Activated CD4-positive, alpha-beta T cell treated with anti-CD3 and anti-CD28 coated beads, Interleukin-2, amount 10 ng/mL, durations not matched to agents 7 days and 5 days (primary cell): Measurements from ENCODE around the gene NCAM1. TPM values are rescaled to one million over a fixed set of nuclear protein-coding genes. Genes with fewer than 3 reads are reported as not detected.
"Not testable (repeated sequence)": the region's sequence is repeated elsewhere in the genome, so short reads cannot be mapped to it uniquely, and the experiment has no call there.

Experiments used
- CTCF ChIA-PET: fragments of 350-600 bp; sonication (Branson Sonifier 250); formaldehyde crosslinking; loops from one replicate; lab custom pipeline; 2021; ENCODE audit warnings: antibody characterized with exemption; lab: Charles Lee
- POLR2A ChIA-PET: fragments of 350-600 bp; sonication (Branson Sonifier 250); formaldehyde crosslinking; loops from one replicate; lab custom pipeline; 2021; ENCODE audit warnings: antibody characterized with exemption; lab: Charles Lee
- DNase-seq: peaks from one replicate; pipeline ENCODE4 v3.0.0-alpha.2; 2020
- H3K27ac Mint-ChIP-seq: one replicate; pipeline ENCODE4 v1.8.0; 2021; ENCODE audit warnings: mild to moderate bottlenecking, moderate library complexity, mixed read lengths
- H3K27me3 Mint-ChIP-seq: one replicate; pipeline ENCODE4 v1.8.0; 2021; ENCODE audit warnings: mixed read lengths
- H3K36me3 Mint-ChIP-seq: one replicate; pipeline ENCODE4 v1.8.0; 2021; ENCODE audit warnings: low read depth, mixed read lengths
- H3K4me1 Mint-ChIP-seq: one replicate; pipeline ENCODE4 v1.8.0; 2021; ENCODE audit warnings: mixed read lengths
- H3K4me3 Mint-ChIP-seq: one replicate; pipeline ENCODE4 v1.8.0; 2021; ENCODE audit warnings: mild to moderate bottlenecking, moderate library complexity, mixed read lengths
- H3K9me3 Mint-ChIP-seq: one replicate; pipeline ENCODE4 v1.8.0; 2021; ENCODE audit warnings: mixed read lengths
- total RNA-seq, 2 experiments: library from RNA; stranded (reverse); gene quantifications; one replicate each; pipeline ENCODE4 v1.2.3, GENCODE V29; 2021

NCAM1 gene
- under 1 TPM; 0.15 to 0.42 TPM for total RNA-seq

- Mint-ChIP-seq H3K36me3 (peaks cover 1% of the 10 kb centered on the region), H3K27ac (peak within 1 kb of the TSS; percentile 79), H3K27me3 (peaks cover 68% of the 10 kb centered on the region), H3K9me3 (no peaks in the 10 kb centered on the region), H3K4me1 (peaks cover 12% of the 10 kb centered on the region), H3K4me3 (peak within 1 kb of the TSS; percentile 73)
- peak; percentile 11 for DNase-seq
- ChIA-PET POLR2A (no interaction called here), CTCF (interaction anchor here (0.6 kb wide), 1 partner anchor 121 kb away, joined by 5 read pairs; no protein-coding TSS in a partner anchor)
These were observed at the start of gene NCAM1 for GRCh38 chr11:112961146-112961668. TSS of gene NCAM1 (plus strand) at chr11:112961420.

DNA sequence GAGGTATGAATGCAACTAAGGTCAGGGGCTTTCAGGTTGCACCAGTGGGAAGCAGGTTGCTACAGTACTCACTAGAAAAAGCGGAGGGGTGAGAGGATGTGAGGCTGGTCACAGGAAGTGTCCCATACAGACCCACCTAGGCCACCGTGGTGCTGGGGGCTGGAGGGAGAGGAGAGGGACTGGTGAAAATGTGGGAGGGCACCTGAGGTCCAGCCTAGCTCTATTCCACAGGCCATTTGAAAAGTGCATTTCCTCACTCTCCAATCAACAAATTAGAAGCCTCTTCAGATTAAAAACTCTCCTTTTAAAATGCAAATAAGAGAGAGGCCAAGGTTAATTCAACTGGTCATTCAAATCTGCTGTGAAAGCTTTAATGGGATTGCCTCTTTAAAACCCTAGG lies 38.6 kb upstream of the NCAM1 start:
- POLR2A ChIA-PET: no interaction called here
- H3K36me3 Mint-ChIP-seq: no peaks in the 10 kb centered on the region

DNA sequence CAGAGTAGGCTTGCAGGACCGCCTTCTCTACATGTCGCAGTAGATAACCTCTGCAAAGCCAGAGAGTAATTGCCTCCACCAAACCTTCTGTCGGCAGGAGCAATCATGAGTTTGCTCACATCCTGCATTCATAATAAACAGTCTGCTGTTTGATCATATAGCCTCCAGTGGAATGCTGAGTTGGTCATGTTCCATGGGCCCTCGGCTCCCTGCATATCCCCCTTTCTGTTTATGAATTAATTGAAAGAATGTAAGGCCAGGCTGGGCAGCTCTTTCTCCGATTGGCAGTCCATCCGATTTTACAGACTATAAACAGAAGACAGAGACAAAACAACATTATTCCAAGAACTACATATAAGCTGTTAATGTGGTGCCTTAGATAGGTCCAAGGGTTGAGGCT lies 36.4 kb upstream of the NCAM1 start:
- POLR2A ChIA-PET, H3K4me3 Mint-ChIP-seq, H3K36me3 Mint-ChIP-seq, DNase-seq, H3K4me1 Mint-ChIP-seq, H3K9me3 Mint-ChIP-seq, H3K27me3 Mint-ChIP-seq, CTCF ChIA-PET, H3K27ac Mint-ChIP-seq: not testable (repeated sequence)

More for the DNA sequence above, 38.6 kb upstream of the NCAM1 start:
- no peaks in the 10 kb centered on the region for H3K9me3 Mint-ChIP-seq
- CTCF ChIA-PET: no interaction called here
- no peak overlapping the region for H3K27ac Mint-ChIP-seq
- no peaks in the 10 kb centered on the region for H3K4me1 Mint-ChIP-seq
- DNase-seq: no peak
- peaks cover 3% of the 10 kb centered on the region for H3K27me3 Mint-ChIP-seq
- H3K4me3 Mint-ChIP-seq: no peak overlapping the region

DNA sequence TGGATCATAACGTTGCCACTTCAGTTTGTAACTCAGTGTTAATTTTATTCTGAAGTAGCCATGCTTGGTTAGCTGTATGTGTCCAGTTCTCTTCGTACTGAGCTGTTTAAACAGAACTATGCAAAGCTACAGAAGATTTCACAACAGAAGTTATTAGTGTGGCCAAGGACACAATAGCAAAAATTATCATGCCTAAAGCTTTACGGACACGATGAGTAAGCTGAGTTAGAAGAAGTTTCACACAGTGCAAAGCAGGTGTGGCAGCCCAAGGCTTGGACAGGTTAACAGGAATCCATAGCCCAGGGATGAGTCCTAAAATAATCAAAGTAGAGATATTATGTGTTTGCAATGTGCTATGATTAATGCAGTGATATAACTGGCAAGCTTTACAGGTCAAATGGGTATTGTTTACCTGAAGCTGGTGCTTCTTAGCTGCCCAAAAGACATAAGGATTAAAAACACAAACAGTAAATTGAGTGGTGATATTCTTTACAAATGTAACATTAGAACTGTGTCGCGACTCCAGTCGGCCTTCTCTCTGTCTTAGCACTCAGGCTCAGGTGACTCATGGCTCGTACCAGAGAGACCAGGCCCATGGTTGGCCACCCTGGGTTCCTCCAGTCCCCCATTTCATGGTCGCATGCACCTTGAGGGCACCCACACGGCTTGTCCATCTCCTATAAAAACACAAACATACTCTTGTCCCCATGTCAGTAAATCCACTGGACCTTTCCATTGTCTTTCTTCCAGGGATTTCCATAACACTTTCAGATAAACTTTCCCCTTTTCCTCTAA lies 35.5 kb upstream of the NCAM1 start:
- no peak overlapping the region for H3K4me3 Mint-ChIP-seq
- no peak for DNase-seq
- CTCF ChIA-PET: no interaction called here
- POLR2A ChIA-PET: no interaction called here
- peaks cover 2% of the 10 kb centered on the region for H3K27me3 Mint-ChIP-seq
- no peak overlapping the region for H3K27ac Mint-ChIP-seq
- H3K36me3 Mint-ChIP-seq: no peaks in the 10 kb centered on the region
- no peaks in the 10 kb centered on the region for H3K9me3 Mint-ChIP-seq
- H3K4me1 Mint-ChIP-seq: no peaks in the 10 kb centered on the region

DNA sequence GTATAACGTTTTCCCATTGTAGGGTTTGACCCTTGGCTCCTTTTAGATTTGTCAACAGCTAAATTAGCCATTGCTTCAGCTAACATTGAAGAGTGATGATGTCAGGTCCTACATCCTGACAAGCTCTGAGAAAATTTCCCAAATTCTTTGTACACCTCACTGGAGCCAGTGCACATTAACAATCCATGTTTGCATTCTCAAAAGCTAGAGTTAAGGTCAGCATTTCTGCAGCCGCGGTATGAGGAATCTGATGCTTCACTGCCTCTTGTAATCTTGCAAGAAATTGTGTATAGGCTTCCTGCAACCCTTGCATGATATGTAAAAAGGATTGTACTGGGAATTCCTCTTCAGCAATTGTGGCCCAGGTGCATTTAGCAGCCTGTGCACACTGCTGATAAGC lies 33.1 kb upstream of the NCAM1 start:
- ChIA-PET POLR2A (no interaction called here), CTCF (no interaction called here)
- no peak overlapping the region for H3K27ac Mint-ChIP-seq
- no peaks in the 10 kb centered on the region for H3K4me1 Mint-ChIP-seq
- DNase-seq: no peak
- H3K27me3 Mint-ChIP-seq: no peaks in the 10 kb centered on the region
- H3K9me3 Mint-ChIP-seq: no peaks in the 10 kb centered on the region
- H3K36me3 Mint-ChIP-seq: no peaks in the 10 kb centered on the region
- H3K4me3 Mint-ChIP-seq: no peak overlapping the region

DNA sequence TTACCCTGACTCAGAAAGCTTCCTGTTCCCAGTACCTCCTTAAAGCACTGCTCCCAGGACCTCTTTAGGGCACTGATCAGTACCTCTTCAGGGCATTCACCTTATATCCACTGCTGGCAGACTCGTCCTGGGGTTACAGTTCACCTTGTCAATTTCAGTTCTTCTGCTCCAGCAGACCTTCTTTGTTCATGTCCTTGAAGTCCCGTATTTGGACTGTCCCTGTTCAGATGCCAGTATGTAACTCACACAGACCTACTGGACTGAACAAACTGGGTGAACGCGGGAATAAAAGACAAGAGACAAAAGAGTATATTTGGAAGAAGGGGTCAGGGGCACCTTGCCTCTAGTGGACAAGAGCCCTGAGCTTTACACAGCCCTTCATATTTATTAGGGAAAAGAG lies 31.8 kb upstream of the NCAM1 start:
- H3K4me3 Mint-ChIP-seq: no peak overlapping the region
- H3K9me3 Mint-ChIP-seq: no peaks in the 10 kb centered on the region
- H3K36me3 Mint-ChIP-seq: no peaks in the 10 kb centered on the region
- no peak for DNase-seq
- CTCF ChIA-PET: no interaction called here
- H3K27ac Mint-ChIP-seq: no peak overlapping the region
- H3K4me1 Mint-ChIP-seq: no peaks in the 10 kb centered on the region
- POLR2A ChIA-PET: no interaction called here
- peaks cover 2% of the 10 kb centered on the region for H3K27me3 Mint-ChIP-seq

GRCh38 chr11:112931703-112932102 lies 29.5 kb upstream of the NCAM1 start:
- DNase-seq: no peak
- H3K4me3 Mint-ChIP-seq: no peak overlapping the region
- ChIA-PET POLR2A (no interaction called here), CTCF (no interaction called here)
- no peak overlapping the region for H3K27ac Mint-ChIP-seq
- H3K36me3 Mint-ChIP-seq: no peaks in the 10 kb centered on the region
- H3K27me3 Mint-ChIP-seq: peaks cover 6% of the 10 kb centered on the region
- no peaks in the 10 kb centered on the region for H3K4me1 Mint-ChIP-seq
- H3K9me3 Mint-ChIP-seq: no peaks in the 10 kb centered on the region

- ChIA-PET POLR2A (no interaction called here), CTCF (interaction anchor here (0.7 kb wide), 1 partner anchor 730 kb away, joined by 3 read pairs; no protein-coding TSS in a partner anchor)
- H3K27me3 Mint-ChIP-seq: peaks cover 8% of the 10 kb centered on the region
- H3K9me3 Mint-ChIP-seq: no peaks in the 10 kb centered on the region
- DNase-seq: no peak
- no peak overlapping the region for H3K27ac Mint-ChIP-seq
- H3K36me3 Mint-ChIP-seq: no peaks in the 10 kb centered on the region
- H3K4me1 Mint-ChIP-seq: no peaks in the 10 kb centered on the region
- no peak overlapping the region for H3K4me3 Mint-ChIP-seq
These were observed 28.6 kb upstream of the NCAM1 start for GRCh38 chr11:112932593-112932992.

- H3K4me3 Mint-ChIP-seq: no peak overlapping the region
- ChIA-PET POLR2A (no interaction called here), CTCF (no interaction called here)
- peaks cover 13% of the 10 kb centered on the region for H3K27me3 Mint-ChIP-seq
- no peaks in the 10 kb centered on the region for H3K4me1 Mint-ChIP-seq
- H3K27ac Mint-ChIP-seq: no peak overlapping the region
- H3K9me3 Mint-ChIP-seq: no peaks in the 10 kb centered on the region
- DNase-seq: no peak
- H3K36me3 Mint-ChIP-seq: no peaks in the 10 kb centered on the region
These were observed 27.2 kb upstream of the NCAM1 start for GRCh38 chr11:112933970-112934369.

GRCh38 chr11:112941104-112941503 lies 20.1 kb upstream of the NCAM1 start:
- CTCF ChIA-PET: no interaction called here
- Mint-ChIP-seq H3K27ac (no peak overlapping the region), H3K4me1 (no peaks in the 10 kb centered on the region), H3K4me3 (no peak overlapping the region), H3K36me3 (no peaks in the 10 kb centered on the region), H3K9me3 (no peaks in the 10 kb centered on the region), H3K27me3 (peaks cover 11% of the 10 kb centered on the region)
- DNase-seq: no peak
- POLR2A ChIA-PET: no interaction called here

- no peak overlapping the region for H3K27ac Mint-ChIP-seq
- H3K36me3 Mint-ChIP-seq: no peaks in the 10 kb centered on the region
- CTCF ChIA-PET: no interaction called here
- H3K9me3 Mint-ChIP-seq: no peaks in the 10 kb centered on the region
- H3K4me3 Mint-ChIP-seq: no peak overlapping the region
- DNase-seq: no peak
- H3K4me1 Mint-ChIP-seq: no peaks in the 10 kb centered on the region
- POLR2A ChIA-PET: no interaction called here
- H3K27me3 Mint-ChIP-seq: peaks cover 7% of the 10 kb centered on the region
These were observed 18.1 kb upstream of the NCAM1 start for GRCh38 chr11:112942966-112943643.

DNA sequence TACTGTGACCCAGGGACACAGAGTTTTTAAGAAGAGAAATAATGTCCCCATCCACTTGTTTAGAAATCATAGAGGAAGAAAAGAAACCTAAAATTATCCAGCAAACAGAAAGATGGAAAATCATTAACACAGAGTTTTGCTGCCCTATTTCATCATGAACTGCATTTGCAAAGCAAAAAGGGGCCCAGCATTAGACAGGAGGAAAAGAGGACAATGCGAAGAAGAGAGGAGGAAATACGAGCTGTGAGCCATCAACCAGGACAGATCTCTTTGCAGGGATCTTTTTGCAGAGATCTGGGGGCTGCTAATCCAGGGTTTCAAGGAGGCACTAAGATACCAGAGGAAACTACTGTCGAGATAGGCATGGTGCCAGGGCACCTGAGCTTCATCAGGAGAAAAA lies 14.4 kb upstream of the NCAM1 start:
- CTCF ChIA-PET: no interaction called here
- Mint-ChIP-seq H3K27me3 (peaks cover 9% of the 10 kb centered on the region), H3K9me3 (no peaks in the 10 kb centered on the region)

More for the DNA sequence above, 14.4 kb upstream of the NCAM1 start:
- Mint-ChIP-seq H3K27ac (no peak overlapping the region), H3K4me1 (no peaks in the 10 kb centered on the region), H3K4me3 (no peak overlapping the region), H3K36me3 (no peaks in the 10 kb centered on the region)
- POLR2A ChIA-PET: no interaction called here
- no peak for DNase-seq
